Gastroesophageal sphincter (tissue), 3 donors: ENCODE data around the gene RXYLT1.

ENCODE experiments used
- CTCF ChIP-seq, 4 experiments: fragments of 200-600 bp in 2 of 4; fragments of 450-650 bp in 2 of 4; sonication (generic) in 1 of 4; IDR thresholded peaks; one replicate each; pipeline ENCODE4 v1.5.1; 2017 to 2019; ENCODE audit warnings: antibody characterized with exemption in 4 of 4, mild to moderate bottlenecking in 2 of 4, moderate library complexity in 2 of 4
- EP300 ChIP-seq: sonication (generic); formaldehyde crosslinking; IDR thresholded peaks from one replicate; pipeline ENCODE4 v1.6.1; 2017; ENCODE audit warnings: antibody characterized with exemption, mild to moderate bottlenecking

DNA sequence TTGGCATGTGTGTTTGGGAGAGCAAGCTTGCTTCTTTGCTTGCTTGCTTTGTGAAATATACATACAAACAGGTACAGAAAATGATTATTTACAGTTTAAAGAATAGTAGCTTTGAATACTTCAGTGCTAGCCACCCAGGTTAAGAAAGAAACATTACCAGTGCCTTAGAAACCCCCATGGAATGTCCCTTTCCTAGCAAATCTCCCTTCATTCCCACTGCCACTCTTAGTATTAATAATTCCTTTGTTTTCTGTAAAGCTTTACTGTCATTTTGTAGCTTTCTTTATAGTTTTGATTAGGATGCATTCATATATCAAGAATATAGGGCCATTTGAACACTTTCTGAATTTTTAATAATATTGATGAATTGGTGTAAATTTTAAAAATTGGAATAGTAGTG, 74.3 kb downstream of the RXYLT1 start:
- TF ChIP-seq CTCF (IDR thresholded peaks at IDR 0.05) (no peak), EP300 (no peak)
